ENCODE data around the gene RNF150.

DNA sequence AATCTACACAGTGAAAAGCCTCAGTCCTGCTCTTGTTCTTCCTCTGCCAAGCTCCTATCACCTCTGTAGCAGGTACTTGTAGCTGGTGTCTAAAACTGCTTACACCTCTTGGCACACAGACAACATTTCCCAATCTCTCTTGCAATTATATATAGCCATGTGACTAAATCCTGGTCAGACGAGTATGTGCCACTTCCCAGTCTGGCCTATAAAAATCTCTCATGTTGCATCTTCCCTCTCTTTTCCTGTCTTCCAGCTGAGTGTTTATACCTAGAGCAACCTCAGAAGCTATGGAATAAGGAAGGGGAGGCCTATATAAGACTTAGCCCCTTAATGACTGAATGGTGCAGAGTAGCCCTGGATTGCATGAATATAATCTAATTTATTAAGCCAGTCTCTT is 105.8 kb downstream of the RNF150 start:
- TF ChIP-seq, protein P1, sequence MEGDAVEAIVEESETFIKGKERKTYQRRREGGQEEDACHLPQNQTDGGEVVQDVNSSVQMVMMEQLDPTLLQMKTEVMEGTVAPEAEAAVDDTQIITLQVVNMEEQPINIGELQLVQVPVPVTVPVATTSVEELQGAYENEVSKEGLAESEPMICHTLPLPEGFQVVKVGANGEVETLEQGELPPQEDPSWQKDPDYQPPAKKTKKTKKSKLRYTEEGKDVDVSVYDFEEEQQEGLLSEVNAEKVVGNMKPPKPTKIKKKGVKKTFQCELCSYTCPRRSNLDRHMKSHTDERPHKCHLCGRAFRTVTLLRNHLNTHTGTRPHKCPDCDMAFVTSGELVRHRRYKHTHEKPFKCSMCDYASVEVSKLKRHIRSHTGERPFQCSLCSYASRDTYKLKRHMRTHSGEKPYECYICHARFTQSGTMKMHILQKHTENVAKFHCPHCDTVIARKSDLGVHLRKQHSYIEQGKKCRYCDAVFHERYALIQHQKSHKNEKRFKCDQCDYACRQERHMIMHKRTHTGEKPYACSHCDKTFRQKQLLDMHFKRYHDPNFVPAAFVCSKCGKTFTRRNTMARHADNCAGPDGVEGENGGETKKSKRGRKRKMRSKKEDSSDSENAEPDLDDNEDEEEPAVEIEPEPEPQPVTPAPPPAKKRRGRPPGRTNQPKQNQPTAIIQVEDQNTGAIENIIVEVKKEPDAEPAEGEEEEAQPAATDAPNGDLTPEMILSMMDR (conservative IDR thresholded peaks at IDR 0.05; ENCODE audit: low read depth, low read length): no peak
- no peak for TF ChIP-seq EZH2 (IDR thresholded peaks at IDR 0.05; ENCODE audit: borderline replicate concordance, low read depth, low read length, poor library complexity, severe bottlenecking)

Data from A673 (cell line).